ENCODE results near the gene ETNK1.

- TF ChIP-seq CTCF (IDR thresholded peaks at IDR 0.05) (no peak), EP300 (IDR thresholded peaks at IDR 0.05; ENCODE audit: borderline replicate concordance in 1 of 2, low read depth in 1 of 2, low read length in 1 of 2) (no peak), FOSL2 (IDR thresholded peaks at IDR 0.05; ENCODE audit: borderline replicate concordance, low read depth) (no peak), JUND (IDR thresholded peaks at IDR 0.05) (no peak), MAX (IDR thresholded peaks at IDR 0.05; ENCODE audit: low read depth) (no peak), TAF1 (IDR thresholded peaks at IDR 0.05; ENCODE audit: borderline replicate concordance, low read depth, low read length) (no peak), RAD21 (IDR thresholded peaks at IDR 0.05; ENCODE audit: low read length) (no peak), REST (IDR thresholded peaks at IDR 0.05; ENCODE audit: low read depth, low read length) (no peak), GABPA (IDR thresholded peaks at IDR 0.05; ENCODE audit: low read depth) (no peak), CHD2 (IDR thresholded peaks at IDR 0.05; ENCODE audit: low read length, partially characterized antibody) (no peak), POLR2AphosphoS5 (IDR thresholded peaks at IDR 0.05; ENCODE audit: low read depth, low read length) (no peak), IRF3 (IDR thresholded peaks at IDR 0.05; ENCODE audit: low read depth, low read length) (no peak), USF2 (IDR thresholded peaks at IDR 0.05; ENCODE audit: borderline replicate concordance, low read depth, low read length) (no peak)
These were observed 26.7 kb upstream of the ETNK1 start for GRCh38 chr12:22598141-22598762.

Measured in SK-N-SH (cell line).